Astrocyte (in vitro differentiated cells and primary cell): ENCODE measurements around the gene DLGAP1. TPM values are rescaled to one million over a fixed set of nuclear protein-coding genes. Genes with fewer than 3 reads are reported as not detected.

Source experiments
- DNase-seq: peaks from one replicate; pipeline ENCODE4 v3.0.0-alpha.2; 2010; ENCODE audit warnings: low read depth
- FAIRE-seq: peaks from 2 replicates; lab custom pipeline; 2011; peaks lifted over from hg19 to GRCh38; lab: Jason Lieb, UNC
- H2AFZ ChIP-seq: 2 replicates; pipeline ENCODE4 v1.6.0; 2012; ENCODE audit warnings: low read depth, low read length, inconsistent platforms
- H3K27ac ChIP-seq: 2 replicates; pipeline ENCODE4 v1.5.1; 2011; ENCODE audit warnings: low read depth, low read length, inconsistent platforms
- H3K27me3 ChIP-seq: 2 replicates; pipeline ENCODE4 v1.6.0; 2011; ENCODE audit warnings: low read length, inconsistent platforms; ENCODE audit not compliant: insufficient read depth
- H3K36me3 ChIP-seq: 2 replicates; pipeline ENCODE4 v1.5.1; 2011; ENCODE audit warnings: low read length, inconsistent platforms; ENCODE audit not compliant: insufficient read depth
- H3K4me1 ChIP-seq: 2 replicates; pipeline ENCODE4 v1.5.1; 2011; ENCODE audit warnings: low read length, inconsistent platforms; ENCODE audit not compliant: insufficient read depth
- H3K4me2 ChIP-seq: 2 replicates; pipeline ENCODE4 v1.6.0; 2012; ENCODE audit warnings: low read length, inconsistent platforms
- H3K4me3 ChIP-seq: 2 replicates; pipeline ENCODE4 v1.5.1; 2011; ENCODE audit warnings: low read depth, mild to moderate bottlenecking, low read length, inconsistent platforms; ENCODE audit not compliant: insufficient read depth
- H3K79me2 ChIP-seq: 2 replicates; pipeline ENCODE4 v1.6.0; 2012; ENCODE audit warnings: mild to moderate bottlenecking, low read length, inconsistent platforms; ENCODE audit not compliant: insufficient read depth
- H3K9ac ChIP-seq: 2 replicates; pipeline ENCODE4 v1.6.0; 2012; ENCODE audit warnings: mild to moderate bottlenecking, low read length, inconsistent platforms
- H3K9me3 ChIP-seq: 2 replicates; pipeline ENCODE4 v1.5.1; 2012; ENCODE audit warnings: low read depth, mild to moderate bottlenecking, low read length, inconsistent platforms; ENCODE audit not compliant: insufficient read depth
- H4K20me1 ChIP-seq: 2 replicates; pipeline ENCODE4 v1.6.0; 2012; ENCODE audit warnings: low read length, inconsistent platforms; ENCODE audit not compliant: insufficient read depth
- H3K27ac Mint-ChIP-seq: one replicate; pipeline ENCODE4 v1.8.0; 2021; ENCODE audit warnings: mild to moderate bottlenecking, mixed read lengths; ENCODE audit not compliant: unreplicated experiment
- H3K27me3 Mint-ChIP-seq: one replicate; pipeline ENCODE4 v1.8.0; 2021; ENCODE audit warnings: low read depth, mixed read lengths; ENCODE audit not compliant: unreplicated experiment
- H3K36me3 Mint-ChIP-seq: one replicate; pipeline ENCODE4 v1.8.0; 2021; ENCODE audit warnings: low read depth, mixed read lengths; ENCODE audit not compliant: unreplicated experiment
- H3K4me1 Mint-ChIP-seq: one replicate; pipeline ENCODE4 v1.8.0; 2021; ENCODE audit warnings: low read depth, mixed read lengths; ENCODE audit not compliant: unreplicated experiment
- H3K4me3 Mint-ChIP-seq: one replicate; pipeline ENCODE4 v1.8.0; 2021; ENCODE audit warnings: mild to moderate bottlenecking, moderate library complexity, mixed read lengths; ENCODE audit not compliant: unreplicated experiment
- H3K9me3 Mint-ChIP-seq: one replicate; pipeline ENCODE4 v1.8.0; 2021; ENCODE audit warnings: mild to moderate bottlenecking, mixed read lengths; ENCODE audit not compliant: unreplicated experiment
- EZH2 ChIP-seq: IDR thresholded peaks from 2 replicates; pipeline ENCODE4 v1.6.1; 2012; ENCODE audit warnings: mild to moderate bottlenecking, low read length, inconsistent platforms; ENCODE audit not compliant: insufficient read depth
- total RNA-seq: library from RNA; stranded (reverse); gene quantifications from 2 replicates; pipeline ENCODE4 v1.2.1, GENCODE V29; 2021
- TF ChIP-seq, protein P1 (sequence below): IDR thresholded peaks from 2 replicates; pipeline ENCODE4 v1.5.1; 2011; ENCODE audit warnings: low read depth, mild to moderate bottlenecking, inconsistent platforms, low read length, moderate library complexity; ENCODE audit not compliant: insufficient read depth

Gene DLGAP1
- total RNA-seq, 1 donor from 2014 or later, result 2.3 TPM

DNA sequence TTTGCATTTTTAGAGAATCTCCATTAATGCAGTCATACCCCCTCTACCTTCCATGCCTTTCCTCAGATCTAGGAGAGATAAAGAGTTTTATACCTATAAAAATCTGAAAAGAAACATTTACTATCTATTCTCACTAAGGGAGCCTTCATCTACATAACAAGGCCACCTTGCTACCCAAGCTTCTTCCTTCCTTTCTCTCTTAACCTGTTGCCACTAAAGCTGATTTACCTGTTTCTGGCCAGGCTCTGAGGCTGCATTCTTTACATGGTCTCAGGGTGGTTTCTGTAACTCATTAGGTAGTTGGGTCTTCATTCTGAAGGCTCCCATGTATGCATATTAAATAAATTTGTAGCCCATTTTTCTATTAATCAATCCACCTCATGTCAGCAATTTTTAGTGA lies 391.6 kb downstream of the DLGAP1 start:
- H3K79me2 ChIP-seq, result no peaks in the 10 kb centered on the region
- peaks cover 8% of the 10 kb centered on the region for H3K9me3 Mint-ChIP-seq

DNA sequence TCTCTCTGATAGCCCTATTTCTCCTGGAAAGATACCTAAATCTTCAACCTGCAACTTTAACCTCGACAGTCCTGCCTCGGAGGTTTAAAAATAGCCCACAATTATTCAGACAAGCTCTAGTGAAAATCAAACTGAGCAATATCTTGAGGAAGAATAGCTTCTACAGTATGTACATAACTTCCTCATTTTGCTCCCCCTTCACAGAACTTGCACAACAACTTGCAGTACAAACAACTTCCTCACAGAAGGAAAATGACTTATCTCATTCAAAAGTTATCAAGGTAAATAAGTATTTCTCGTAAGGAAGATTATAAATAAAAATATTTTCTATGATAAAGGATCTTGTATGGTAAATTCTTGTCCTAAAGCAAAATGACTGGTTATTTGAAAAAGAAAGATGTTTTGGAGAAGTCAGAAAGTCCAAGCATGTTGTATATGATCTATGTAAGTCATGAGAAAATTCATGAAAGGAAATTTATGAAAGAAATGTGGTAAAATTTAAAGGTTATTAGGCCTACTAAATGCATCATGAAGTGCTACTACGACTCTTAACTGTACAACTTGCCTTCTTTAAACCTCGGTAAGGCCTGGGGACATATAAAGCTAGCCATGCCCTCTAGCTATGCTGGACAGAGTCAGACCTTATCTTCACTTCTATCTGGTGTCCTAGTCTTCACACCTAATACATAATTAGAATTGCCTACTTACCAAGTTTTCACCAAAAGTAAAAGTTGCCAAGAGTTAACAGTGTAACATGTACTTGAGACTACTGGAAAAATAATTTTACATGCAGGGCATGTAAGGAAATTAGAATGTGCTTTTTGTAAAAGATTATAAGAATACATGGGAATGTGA lies 394.5 kb downstream of the DLGAP1 start:
- H3K9me3 ChIP-seq, result no peaks in the 10 kb centered on the region
- H3K4me1 Mint-ChIP-seq, result no peaks in the 10 kb centered on the region

More for the DNA sequence above, 391.6 kb downstream of the DLGAP1 start:
- Histone ChIP-seq H2AFZ (no peak overlapping the region), H3K9me3 (no peaks in the 10 kb centered on the region), H3K4me1 (no peaks in the 10 kb centered on the region), H3K27me3 (no peaks in the 10 kb centered on the region), H3K36me3 (no peaks in the 10 kb centered on the region), H3K4me2 (no peak overlapping the region), H4K20me1 (no peaks in the 10 kb centered on the region), H3K4me3 (no peak overlapping the region), H3K9ac (no peak overlapping the region), H3K27ac (no peak overlapping the region)
- H3K36me3 Mint-ChIP-seq, result no peaks in the 10 kb centered on the region
- no peak overlapping the region for H3K27ac Mint-ChIP-seq
- H3K4me3 Mint-ChIP-seq, result no peak overlapping the region
- TF ChIP-seq, protein P1, sequence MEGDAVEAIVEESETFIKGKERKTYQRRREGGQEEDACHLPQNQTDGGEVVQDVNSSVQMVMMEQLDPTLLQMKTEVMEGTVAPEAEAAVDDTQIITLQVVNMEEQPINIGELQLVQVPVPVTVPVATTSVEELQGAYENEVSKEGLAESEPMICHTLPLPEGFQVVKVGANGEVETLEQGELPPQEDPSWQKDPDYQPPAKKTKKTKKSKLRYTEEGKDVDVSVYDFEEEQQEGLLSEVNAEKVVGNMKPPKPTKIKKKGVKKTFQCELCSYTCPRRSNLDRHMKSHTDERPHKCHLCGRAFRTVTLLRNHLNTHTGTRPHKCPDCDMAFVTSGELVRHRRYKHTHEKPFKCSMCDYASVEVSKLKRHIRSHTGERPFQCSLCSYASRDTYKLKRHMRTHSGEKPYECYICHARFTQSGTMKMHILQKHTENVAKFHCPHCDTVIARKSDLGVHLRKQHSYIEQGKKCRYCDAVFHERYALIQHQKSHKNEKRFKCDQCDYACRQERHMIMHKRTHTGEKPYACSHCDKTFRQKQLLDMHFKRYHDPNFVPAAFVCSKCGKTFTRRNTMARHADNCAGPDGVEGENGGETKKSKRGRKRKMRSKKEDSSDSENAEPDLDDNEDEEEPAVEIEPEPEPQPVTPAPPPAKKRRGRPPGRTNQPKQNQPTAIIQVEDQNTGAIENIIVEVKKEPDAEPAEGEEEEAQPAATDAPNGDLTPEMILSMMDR, result no peak
- no peak for TF ChIP-seq EZH2
- FAIRE-seq (no peak), DNase-seq (no peak)
- no peaks in the 10 kb centered on the region for H3K27me3 Mint-ChIP-seq
- no peaks in the 10 kb centered on the region for H3K4me1 Mint-ChIP-seq

More for the DNA sequence above, 394.5 kb downstream of the DLGAP1 start:
- H3K27ac Mint-ChIP-seq, result no peak overlapping the region
- FAIRE-seq (no peak), DNase-seq (no peak)
- Histone ChIP-seq H3K79me2 (no peaks in the 10 kb centered on the region), H2AFZ (no peak overlapping the region), H3K27ac (no peak overlapping the region), H3K9ac (no peak overlapping the region), H3K27me3 (no peaks in the 10 kb centered on the region), H4K20me1 (no peaks in the 10 kb centered on the region), H3K4me3 (no peak overlapping the region), H3K4me2 (no peak overlapping the region), H3K4me1 (no peaks in the 10 kb centered on the region), H3K36me3 (no peaks in the 10 kb centered on the region)
- H3K9me3 Mint-ChIP-seq, result peaks cover 7% of the 10 kb centered on the region
- TF ChIP-seq EZH2, result no peak
- TF ChIP-seq, protein P1, result no peak
- H3K36me3 Mint-ChIP-seq, result no peaks in the 10 kb centered on the region
- no peak overlapping the region for H3K4me3 Mint-ChIP-seq
- no peaks in the 10 kb centered on the region for H3K27me3 Mint-ChIP-seq
